Caco-2 (cell line): ENCODE measurements around the gene DPH6. TPM values are rescaled to one million over a fixed set of nuclear protein-coding genes. Genes with fewer than 3 reads are reported as not detected.
"Not testable (repeated sequence)": the region's sequence is repeated elsewhere in the genome, so short reads cannot be mapped to it uniquely, and the experiment has no call there.

Experiments used
- Bru-seq: library from RNA; stranded (reverse); fragments of 400-500 nt; gene quantifications from one replicate; lab custom pipeline; 2021; lab: Mats Ljungman, UMichigan
- BruChase-seq, 2 experiments: library from RNA; stranded (reverse); fragments of 400-500 nt; gene quantifications; one replicate each; lab custom pipeline; 2021; lab: Mats Ljungman, UMichigan
- BruUV-seq: library from RNA; stranded (reverse); fragments of 400-500 nt; replicated peaks from 2 replicates; lab custom pipeline; 2021; lab: Mats Ljungman, UMichigan
- CTCF ChIA-PET: fragments of 300-600 bp; sonication (Branson Sonifier 250); formaldehyde crosslinking; loops from one replicate; lab custom pipeline; 2022; ENCODE audit warnings: antibody characterized with exemption; lab: Charles Lee
- POLR2A ChIA-PET: fragments of 300-600 bp; sonication (Branson Sonifier 250); formaldehyde crosslinking; loops from one replicate; lab custom pipeline; 2022; ENCODE audit warnings: antibody characterized with exemption; lab: Charles Lee
- DNase-seq, 2 experiments: peaks; one replicate each; pipeline versions ENCODE4 v3.0.0 to v3.0.0-alpha.2; 2020 to 2022
- H3K27me3 ChIP-seq: replicated peaks from 2 replicates; pipeline ENCODE4 v1.6.0; 2011; ENCODE audit warnings: low read length; ENCODE audit not compliant: control insufficient read depth, insufficient read depth
- H3K36me3 ChIP-seq: 2 replicates; pipeline ENCODE4 v1.5.1; 2011; ENCODE audit warnings: low read length; ENCODE audit not compliant: control insufficient read depth, insufficient read depth
- H3K4me1 ChIP-seq: fragments of 250-450 bp; sonication (Bioruptor Pico); 2 replicates; pipeline ENCODE4 v1.5.1; 2020; ENCODE audit warnings: mild to moderate bottlenecking
- H3K4me3 ChIP-seq: 2 replicates; pipeline ENCODE4 v1.5.1; 2011; ENCODE audit warnings: low read depth, mild to moderate bottlenecking, control low read depth, low read length
- H3K9me3 ChIP-seq: fragments of 250-450 bp; sonication (Bioruptor Pico); 2 replicates; pipeline ENCODE4 v1.5.1; 2020; ENCODE audit warnings: mild to moderate bottlenecking, moderate library complexity
- H3K27ac Mint-ChIP-seq: one replicate; pipeline ENCODE4 v1.8.0; 2022; ENCODE audit warnings: mixed read lengths; ENCODE audit not compliant: unreplicated experiment
- H3K27me3 Mint-ChIP-seq: one replicate; pipeline ENCODE4 v1.8.0; 2022; ENCODE audit warnings: mixed read lengths; ENCODE audit not compliant: insufficient read depth, unreplicated experiment
- H3K36me3 Mint-ChIP-seq: one replicate; pipeline ENCODE4 v1.8.0; 2022; ENCODE audit warnings: mild to moderate bottlenecking, mixed read lengths; ENCODE audit not compliant: insufficient read depth, unreplicated experiment
- H3K4me1 Mint-ChIP-seq: one replicate; pipeline ENCODE4 v1.8.0; 2022; ENCODE audit warnings: low read depth, mixed read lengths; ENCODE audit not compliant: unreplicated experiment
- H3K4me3 Mint-ChIP-seq: one replicate; pipeline ENCODE4 v1.8.0; 2022; ENCODE audit warnings: mild to moderate bottlenecking, moderate library complexity, mixed read lengths; ENCODE audit not compliant: unreplicated experiment
- H3K9me3 Mint-ChIP-seq: one replicate; pipeline ENCODE4 v1.8.0; 2022; ENCODE audit warnings: mixed read lengths; ENCODE audit not compliant: unreplicated experiment
- CTCF ChIP-seq, 2 experiments: fragments of 200-600 bp in 1 of 2; IDR thresholded peaks; 1 replicate in 1 of 2; 2 replicates in 1 of 2; pipeline versions ENCODE4 v1.5.1 to v1.8.0; 2011 to 2022; ENCODE audit warnings: antibody characterized with exemption in 1 of 2, control low read depth in 1 of 2, inconsistent platforms in 1 of 2, low read depth in 1 of 2, low read length in 1 of 2, mild to moderate bottlenecking in 1 of 2, moderate library complexity in 1 of 2; ENCODE audit not compliant: insufficient read depth in 1 of 2, severe bottlenecking in 1 of 2, unreplicated experiment in 1 of 2
- intact Hi-C: fragments of 100-400 bp; cut with micrococcal nuclease; formaldehyde crosslinking; loops from one replicate; pipeline ENCODE4 v1.10.0; 2022; ENCODE audit not compliant: unreplicated experiment
- long read RNA-seq: library from polyadenylated mRNA; stranded (forward); transcript quantifications from one replicate; pipeline ENCODE4 v2.0.0, GENCODE V29; 2022
- total RNA-seq: library from RNA; stranded (reverse); gene quantifications from 2 replicates; pipeline ENCODE4 v1.2.3, GENCODE V29; 2022

Gene DPH6
- total RNA-seq (24.0 and 27.1 TPM in 2 replicates), Bru-seq, nascent RNA (percentile 70 among the genes with signal in this experiment), BruChase-seq, experiment 1, labeled RNA remaining after a 2-hour chase (percentile 58 among the genes with signal in this experiment), BruChase-seq, experiment 2, labeled RNA remaining after a 6-hour chase (percentile 50 among the genes with signal in this experiment)
- long read RNA-seq, transcript DPH6-201 (9 exons, 2,099 nt), result major isoform, 24 of 27 reads
- long read RNA-seq, partial matches to known transcripts, result 2 of 27 reads
- long read RNA-seq, other reads (novel, unspliced or antisense), result 1 of 27 reads

GRCh38 chr15:35545824-35546510 lies at the start of gene DPH6:
TSS of gene DPH6 (minus strand) at chr15:35546165. CDS start at chr15:35546141, 24 bp downstream.
- Mint-ChIP-seq H3K4me1 (peaks cover 12% of the 10 kb centered on the region), H3K27me3 (no peaks in the 10 kb centered on the region), H3K9me3 (no peaks in the 10 kb centered on the region), H3K36me3 (peaks cover 7% of the 10 kb centered on the region), H3K27ac (peak within 1 kb of the TSS; percentile 96), H3K4me3 (peak within 1 kb of the TSS; percentile 92)
- ChIA-PET POLR2A (no interaction called here), CTCF (no interaction called here)
- intact Hi-C loops, result loop anchor here (1.0 to 10.0 kb wide), 4 partner anchors 27 to 1356 kb away; no protein-coding TSS in a partner anchor
- H3K4me3 ChIP-seq, result peak within 1 kb of the TSS; percentile 48
- H3K9me3 ChIP-seq, result no peaks in the 10 kb centered on the region
- H3K4me1 ChIP-seq, result peaks cover 6% of the 10 kb centered on the region; the same call in 1 of the 2 replicates
- BruUV-seq, result no TSS peak
- H3K36me3 ChIP-seq, result no peaks in the 10 kb centered on the region; the same call in 1 of the 2 replicates
- no peaks in the 10 kb centered on the region for H3K27me3 ChIP-seq
- peak; percentile 89 to 90 for DNase-seq
- peak in 1 of 2 experiments; percentile 11 for TF ChIP-seq CTCF (IDR thresholded peaks at IDR 0.05; ENCODE audit: insufficient read depth in 1 of 2, low read depth in 1 of 2, low read length in 1 of 2, severe bottlenecking in 1 of 2, unreplicated experiment in 1 of 2)

GRCh38 chr15:35595656-35596055 lies 49.7 kb upstream of the DPH6 start:
- Mint-ChIP-seq H3K27me3 (no peaks in the 10 kb centered on the region), H3K36me3 (no peaks in the 10 kb centered on the region), H3K9me3 (peaks cover 12% of the 10 kb centered on the region), H3K27ac (no peak overlapping the region), H3K4me3 (no peak overlapping the region), H3K4me1 (no peaks in the 10 kb centered on the region)
- no peak for DNase-seq
- intact Hi-C loops, result no loop called here
- Histone ChIP-seq H3K4me1 (no peaks in the 10 kb centered on the region), H3K27me3 (no peaks in the 10 kb centered on the region), H3K9me3 (0 out of 2 replicates have a peak, but pooled peaks cover 3% of the 10 kb centered on the region), H3K36me3 (no peaks in the 10 kb centered on the region), H3K4me3 (no peak overlapping the region)
- BruUV-seq, result no TSS peak
- ChIA-PET CTCF (no interaction called here), POLR2A (no interaction called here)
- no peak for TF ChIP-seq CTCF (IDR thresholded peaks at IDR 0.05; ENCODE audit: insufficient read depth in 1 of 2, low read depth in 1 of 2, low read length in 1 of 2, severe bottlenecking in 1 of 2, unreplicated experiment in 1 of 2)

GRCh38 chr15:35591987-35592386 lies 46.0 kb upstream of the DPH6 start:
- H3K4me3 Mint-ChIP-seq, H3K36me3 Mint-ChIP-seq, intact Hi-C loops, H3K4me3 ChIP-seq, POLR2A ChIA-PET, H3K27ac Mint-ChIP-seq, H3K4me1 ChIP-seq, H3K27me3 Mint-ChIP-seq, BruUV-seq, CTCF ChIA-PET, H3K4me1 Mint-ChIP-seq, DNase-seq, H3K36me3 ChIP-seq, H3K27me3 ChIP-seq, H3K9me3 ChIP-seq: not testable (repeated sequence)
- peaks cover 12% of the 10 kb centered on the region for H3K9me3 Mint-ChIP-seq
